T-cell (primary cell): ENCODE measurements around the gene LY86. TPM values are rescaled to one million over a fixed set of nuclear protein-coding genes. Genes with fewer than 3 reads are reported as not detected.
"Not testable (repeated sequence)": the region's sequence is repeated elsewhere in the genome, so short reads cannot be mapped to it uniquely, and the experiment has no call there.

ENCODE experiments used
- ATAC-seq, 4 experiments: fragments of 200-7000 bp in 3 of 4; fragments of 150-1000 bp in 1 of 4; cut with Tn5 transposase; replicated peaks in 1 of 4; 1 replicate in 3 of 4; 2 replicates in 1 of 4; pipeline ENCODE4 v1.10.0; 2021; ENCODE audit warnings: moderate library complexity in 3 of 4, mild to moderate bottlenecking in 2 of 4, moderate number of reproducible peaks in 1 of 4
- CTCF ChIA-PET, 2 donors: fragments of 300-600 bp; sonication (Branson Sonifier 250); formaldehyde crosslinking; loops; one replicate each; lab custom pipeline; 2022; ENCODE audit warnings: antibody characterized with exemption in 2 of 2; lab: Charles Lee
- POLR2A ChIA-PET, 2 donors: fragments of 300-600 bp; sonication (Branson Sonifier 250); formaldehyde crosslinking; loops; one replicate each; lab custom pipeline; 2022; ENCODE audit warnings: antibody characterized with exemption in 2 of 2; lab: Charles Lee
- DNase-seq, 35 experiments: peaks; one replicate each; pipeline versions ENCODE4 v3.0.0 to v3.0.0-alpha.2; 2013 to 2023
- H3K27ac ChIP-seq: one replicate; pipeline ENCODE4 v1.5.1; 2013; ENCODE audit warnings: low read length
- H3K27me3 ChIP-seq, 2 experiments: replicated peaks in 1 of 2; 1 replicate in 1 of 2; 2 replicates in 1 of 2; pipeline versions ENCODE4 v1.6.1 to v1.7.0; 2013; ENCODE audit warnings: low read length in 1 of 2, mixed read lengths in 1 of 2; ENCODE audit not compliant: control insufficient read depth in 2 of 2, insufficient read depth in 2 of 2; ENCODE audit errors: extremely low read depth in 1 of 2
- H3K36me3 ChIP-seq, 2 donors: 1 replicate in 1 of 2; 2 replicates in 1 of 2; pipeline versions ENCODE4 v1.6.1 to v1.7.0; 2013; ENCODE audit warnings: low read length in 1 of 2; ENCODE audit not compliant: control insufficient read depth in 2 of 2, insufficient read depth in 1 of 2; ENCODE audit errors: extremely low read depth in 1 of 2
- H3K4me1 ChIP-seq, 2 experiments: 1 replicate in 1 of 2; 2 replicates in 1 of 2; pipeline versions ENCODE4 v1.6.1 to v1.7.0; 2013; ENCODE audit warnings: low read length in 2 of 2, mixed read lengths in 1 of 2; ENCODE audit not compliant: insufficient read depth in 2 of 2, control insufficient read depth in 1 of 2; ENCODE audit errors: extremely low read depth in 1 of 2
- H3K4me3 ChIP-seq, 2 donors: 1 replicate in 1 of 2; 2 replicates in 1 of 2; pipeline versions ENCODE4 v1.5.1 to v1.7.0; 2013; ENCODE audit warnings: mild to moderate bottlenecking in 2 of 2, low read length in 1 of 2, moderate library complexity in 1 of 2; ENCODE audit not compliant: control insufficient read depth in 1 of 2; ENCODE audit errors: extremely low read depth in 1 of 2
- H3K9me3 ChIP-seq: 2 replicates; pipeline ENCODE4 v1.7.0; 2013
- H3K27ac Mint-ChIP-seq, 2 donors: one replicate each; pipeline ENCODE4 v1.8.0; 2020 to 2021; ENCODE audit warnings: mild to moderate bottlenecking in 2 of 2, mixed read lengths in 2 of 2
- H3K27me3 Mint-ChIP-seq, 2 donors: one replicate each; pipeline ENCODE4 v1.8.0; 2021 to 2022; ENCODE audit warnings: mixed read lengths in 2 of 2
- H3K36me3 Mint-ChIP-seq: one replicate; pipeline ENCODE4 v1.8.0; 2021; ENCODE audit warnings: mixed read lengths
- H3K4me1 Mint-ChIP-seq, 3 donors: one replicate each; pipeline ENCODE4 v1.8.0; 2020 to 2022; ENCODE audit warnings: mixed read lengths in 3 of 3, mild to moderate bottlenecking in 1 of 3
- H3K4me3 Mint-ChIP-seq, 3 donors: one replicate each; pipeline ENCODE4 v1.8.0; 2020 to 2022; ENCODE audit warnings: mild to moderate bottlenecking in 3 of 3, mixed read lengths in 3 of 3, moderate library complexity in 3 of 3
- H3K9me3 Mint-ChIP-seq, 3 donors: one replicate each; pipeline ENCODE4 v1.8.0; 2020 to 2022; ENCODE audit warnings: mixed read lengths in 3 of 3
- WGBS: methylation state at CpG from one replicate; pipeline ENCODE4 v1.1.5; 2013; ENCODE audit warnings: missing lambda C conversion rate; ENCODE audit not compliant: insufficient coverage; 5-methylcytosine and 5-hydroxymethylcytosine counted together
- total RNA-seq, 35 experiments: library from RNA in 6 of 35; stranded (reverse) in 6 of 35; fragments of 120-200 nt in 1 of 35; gene quantifications; one replicate each; pipeline versions ENCODE4 v1.2.1 to v1.2.4 and lab custom pipeline; 2013 to 2026

The LY86 gene
- total RNA-seq, 5 donors from 2014 or later (not counting 1 experiment from before 2014, with no cell fraction given) = 0.54 to 3.6 (median 2.5) TPM

GRCh38 chr6:6603317-6603716, 14.8 kb downstream of the LY86 start:
- ATAC-seq (no peak), DNase-seq (no peak)
- Mint-ChIP-seq H3K9me3 (peaks cover 0 to 7% (median 3%) of the 10 kb centered on the region in 3 donors), H3K27me3 (peaks cover 0 to 1% of the 10 kb centered on the region in 2 donors), H3K36me3 (peaks cover 5% of the 10 kb centered on the region), H3K4me3 (no peak overlapping the region), H3K27ac (no peak overlapping the region), H3K4me1 (peaks cover 12 to 35% (median 14%) of the 10 kb centered on the region in 3 donors)
- H3K9me3 ChIP-seq = no peaks in the 10 kb centered on the region
- WGBS = no CpG with 5 or more reads among the region's 1 CpG
- POLR2A ChIA-PET = no interaction called here
- no peak overlapping the region for H3K4me3 ChIP-seq
- peaks cover 0 to 7% of the 10 kb centered on the region in 2 experiments for H3K4me1 ChIP-seq
- H3K36me3 ChIP-seq = no peaks in the 10 kb centered on the region
- peaks cover 0 to 5% of the 10 kb centered on the region in 2 experiments for H3K27me3 ChIP-seq
- H3K27ac ChIP-seq = no peak overlapping the region
- CTCF ChIA-PET = no interaction called here

GRCh38 chr6:6604015-6604414, 15.5 kb downstream of the LY86 start:
- H3K27ac ChIP-seq = no peak overlapping the region
- Mint-ChIP-seq H3K27ac (no peak overlapping the region), H3K27me3 (peaks cover 0 to 1% of the 10 kb centered on the region in 2 donors), H3K4me1 (peaks cover 19 to 36% (median 19%) of the 10 kb centered on the region in 3 donors), H3K4me3 (no peak overlapping the region), H3K36me3 (peaks cover 5% of the 10 kb centered on the region), H3K9me3 (peaks cover 0 to 7% (median 3%) of the 10 kb centered on the region in 3 donors)
- H3K36me3 ChIP-seq = no peaks in the 10 kb centered on the region
- no peak overlapping the region for H3K4me3 ChIP-seq
- peaks cover 0 to 5% of the 10 kb centered on the region in 2 experiments for H3K27me3 ChIP-seq
- DNase-seq (no peak), ATAC-seq (no peak)
- ChIA-PET CTCF (interaction anchor here in 1 of 2 donors (0.7 to 1.0 kb wide), 2 partner anchors 10 to 55 kb away, joined by 4 to 6 read pairs; no protein-coding TSS in a partner anchor), POLR2A (interaction anchor here (0.6 to 1.2 kb wide), 4 partner anchors 10 to 1070 kb away, joined by 3 to 6 read pairs (median 4); partner anchors contain the start of gene LY86 (in 1 of the 2))
- no peaks in the 10 kb centered on the region for H3K9me3 ChIP-seq
- peaks cover 6 to 14% of the 10 kb centered on the region in 2 experiments for H3K4me1 ChIP-seq

GRCh38 chr6:6604566-6604965, 16.0 kb downstream of the LY86 start:
- H3K4me3 Mint-ChIP-seq = no peak overlapping the region
- no peak overlapping the region for H3K27ac ChIP-seq
- no peak overlapping the region for H3K27ac Mint-ChIP-seq
- DNase-seq (no peak), ATAC-seq (no peak)
- peaks cover 12 to 19% of the 10 kb centered on the region in 2 experiments for H3K4me1 ChIP-seq
- H3K36me3 Mint-ChIP-seq = peaks cover 5% of the 10 kb centered on the region
- peaks cover 22 to 40% (median 24%) of the 10 kb centered on the region in 3 donors for H3K4me1 Mint-ChIP-seq
- no peak overlapping the region for H3K4me3 ChIP-seq
- peaks cover 0 to 1% of the 10 kb centered on the region in 2 donors for H3K27me3 Mint-ChIP-seq
- ChIA-PET POLR2A (interaction anchor here (0.6 to 1.2 kb wide), 6 partner anchors 10 to 1070 kb away, joined by 3 to 6 read pairs (median 4); partner anchors contain the start of gene LY86 (in 1 of the 2)), CTCF (interaction anchor here (0.7 to 1.0 kb wide), 3 partner anchors 10 to 600 kb away, joined by 3 to 6 read pairs (median 4); no protein-coding TSS in a partner anchor)
- H3K9me3 Mint-ChIP-seq = peaks cover 0 to 7% (median 3%) of the 10 kb centered on the region in 3 donors
- WGBS = no CpG with 5 or more reads among the region's 3 CpGs
- H3K36me3 ChIP-seq = no peaks in the 10 kb centered on the region
- no peaks in the 10 kb centered on the region for H3K9me3 ChIP-seq
- peaks cover 0 to 2% of the 10 kb centered on the region in 2 experiments for H3K27me3 ChIP-seq

GRCh38 chr6:6605873-6606272, 17.4 kb downstream of the LY86 start:
- Mint-ChIP-seq H3K27me3 (peaks cover 0 to 1% of the 10 kb centered on the region in 2 donors), H3K27ac (no peak overlapping the region), H3K36me3 (peaks cover 3% of the 10 kb centered on the region), H3K4me1 (peaks cover 32 to 45% (median 37%) of the 10 kb centered on the region in 3 donors), H3K4me3 (no peak overlapping the region), H3K9me3 (peaks cover 0 to 7% (median 3%) of the 10 kb centered on the region in 3 donors)
- no peaks in the 10 kb centered on the region for H3K36me3 ChIP-seq
- no peak for DNase-seq
- CTCF ChIA-PET = interaction anchor here in 1 of 2 donors (0.6 kb wide), 2 partner anchors 10 to 1765 kb away, joined by 3 read pairs; no protein-coding TSS in a partner anchor
- ATAC-seq = no peak
- 81% methylated on average over 8 of the region's 13 CpGs for WGBS
- no peaks in the 10 kb centered on the region for H3K27me3 ChIP-seq
- H3K4me1 ChIP-seq = peaks cover 25 to 29% of the 10 kb centered on the region in 2 experiments
- H3K4me3 ChIP-seq = no peak overlapping the region
- no peaks in the 10 kb centered on the region for H3K9me3 ChIP-seq
- POLR2A ChIA-PET = no interaction called here
- no peak overlapping the region for H3K27ac ChIP-seq

GRCh38 chr6:6606391-6607030, 18.0 kb downstream of the LY86 start:
- H3K4me3 ChIP-seq, ATAC-seq, H3K27ac ChIP-seq, H3K27me3 ChIP-seq, DNase-seq, H3K27me3 Mint-ChIP-seq, H3K4me3 Mint-ChIP-seq, H3K9me3 Mint-ChIP-seq, CTCF ChIA-PET, H3K27ac Mint-ChIP-seq, H3K9me3 ChIP-seq, H3K36me3 Mint-ChIP-seq, POLR2A ChIA-PET, H3K36me3 ChIP-seq: not testable (repeated sequence)
- H3K4me1 ChIP-seq = peaks cover 31 to 35% of the 10 kb centered on the region in 2 experiments
- H3K4me1 Mint-ChIP-seq = peaks cover 38 to 46% (median 44%) of the 10 kb centered on the region in 3 donors
- WGBS = 94% methylated on average over 38 of the region's 47 CpGs

- H3K27me3 ChIP-seq = no peaks in the 10 kb centered on the region
- Mint-ChIP-seq H3K27ac (peak overlapping the region; percentile 83 to 91), H3K27me3 (no peaks in the 10 kb centered on the region), H3K36me3 (no peaks in the 10 kb centered on the region), H3K9me3 (peaks cover 0 to 1% (median under 1%) of the 10 kb centered on the region in 3 donors), H3K4me1 (peaks cover 63 to 70% (median 69%) of the 10 kb centered on the region in 3 donors), H3K4me3 (peak overlapping the region in 1 of 3 donors; percentile 43)
- POLR2A ChIA-PET = interaction anchor here in 1 of 2 donors (0.7 kb wide), 1 partner anchor 249 kb away, joined by 3 read pairs; no protein-coding TSS in a partner anchor
- DNase-seq (no peak), ATAC-seq (no peak)
- H3K4me1 ChIP-seq = peaks cover 48 to 60% of the 10 kb centered on the region in 2 experiments
- WGBS = no CpG with 5 or more reads among the region's 2 CpGs
- H3K27ac ChIP-seq = peak overlapping the region; percentile 78
- no peak overlapping the region for H3K4me3 ChIP-seq
- H3K36me3 ChIP-seq = no peaks in the 10 kb centered on the region
- CTCF ChIA-PET = interaction anchor here (0.6 to 1.7 kb wide), 4 partner anchors 9 to 62 kb away, joined by 3 to 5 read pairs (median 4); no protein-coding TSS in a partner anchor
- H3K9me3 ChIP-seq = no peaks in the 10 kb centered on the region
Measured at GRCh38 chr6:6609450-6609849, 20.9 kb downstream of the LY86 start.
